ENCODE measurements around the gene LRRTM2.

- no peak for TF ChIP-seq CTCF (IDR thresholded peaks at IDR 0.05)
- TF ChIP-seq EZH2 (IDR thresholded peaks at IDR 0.05): no peak
- TF ChIP-seq EZH2phosphoT487 (IDR thresholded peaks at IDR 0.05): no peak
Measured at GRCh38 chr5:138911441-138911840, 36.3 kb upstream of the LRRTM2 start.

Data from neural progenitor cell (in vitro differentiated cells).